GM18868 (cell line): ENCODE measurements around the gene LRRC4B.
"Not testable (repeated sequence)": the region's sequence is repeated elsewhere in the genome, so short reads cannot be mapped to it uniquely, and the experiment has no call there.

Source experiments
- ATAC-seq: cut with Tn5 transposase; IDR thresholded peaks from one replicate; pipeline ENCODE4 v1.9.1; 2021; ENCODE audit warnings: mild to moderate bottlenecking, moderate library complexity; ENCODE audit not compliant: unreplicated experiment

Gene LRRC4B

DNA sequence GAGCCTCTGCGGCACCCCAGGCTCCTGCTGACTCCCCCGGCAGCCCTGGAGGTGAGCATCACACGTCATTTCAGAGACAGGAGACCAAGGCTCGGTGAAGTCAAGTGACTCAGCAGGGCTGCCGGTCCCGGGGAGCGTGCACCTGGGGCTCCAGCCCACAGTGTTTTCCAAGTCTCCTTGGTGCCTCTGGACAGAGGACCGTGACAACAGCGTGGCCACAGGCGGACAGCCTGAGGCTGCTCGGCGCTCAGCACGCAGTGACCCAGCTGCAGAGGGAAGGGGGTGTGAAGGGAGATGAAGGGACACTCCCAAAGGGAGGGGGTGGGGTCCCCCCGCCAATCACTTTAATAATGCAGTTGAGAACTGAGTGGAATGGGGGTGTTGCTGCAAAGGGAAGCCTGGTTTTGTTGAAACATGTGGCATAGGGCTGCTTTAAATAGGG, 37.0 kb downstream of the LRRC4B start:
- no peak for ATAC-seq

DNA sequence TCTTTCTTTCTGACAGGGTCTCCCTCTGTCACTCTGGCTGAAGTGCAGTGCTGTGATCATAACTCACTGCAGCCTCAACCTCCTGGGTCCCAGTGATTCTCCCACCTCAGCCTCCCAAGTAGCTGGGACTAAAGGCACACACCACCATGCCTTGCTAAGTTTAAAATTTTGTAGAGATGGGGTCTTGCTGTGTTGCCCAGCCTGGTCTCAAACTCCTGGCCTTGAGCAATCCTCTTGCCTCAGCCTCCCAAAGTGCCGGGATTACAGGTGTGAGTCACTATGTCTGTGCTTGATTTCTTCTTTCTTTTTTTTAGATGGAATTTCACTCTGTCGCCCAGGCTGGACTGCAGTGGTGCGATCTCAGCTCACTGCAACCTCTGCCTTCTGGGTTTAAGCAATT, 40.2 kb downstream of the LRRC4B start:
- ATAC-seq, result not testable (repeated sequence)

DNA sequence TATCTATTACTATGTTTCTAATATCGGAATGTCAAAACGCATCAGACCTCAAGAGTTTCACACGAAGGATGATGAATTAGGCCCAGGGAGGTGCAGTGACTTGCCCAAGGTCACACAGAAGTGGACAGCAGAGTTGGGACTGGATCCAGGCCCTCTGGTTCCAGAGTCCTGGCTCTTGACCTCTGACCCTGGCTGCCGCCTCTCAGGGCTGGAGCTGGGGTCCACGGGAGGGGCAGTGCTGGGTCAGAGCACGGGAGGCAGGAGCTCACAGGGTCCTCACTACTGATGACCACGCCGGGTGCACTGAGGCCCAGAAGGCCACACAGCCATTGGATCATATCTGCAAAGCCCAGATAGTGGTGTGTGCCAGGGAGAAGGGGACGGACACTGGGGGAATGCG, 45.4 kb downstream of the LRRC4B start:
- ATAC-seq, result no peak

DNA sequence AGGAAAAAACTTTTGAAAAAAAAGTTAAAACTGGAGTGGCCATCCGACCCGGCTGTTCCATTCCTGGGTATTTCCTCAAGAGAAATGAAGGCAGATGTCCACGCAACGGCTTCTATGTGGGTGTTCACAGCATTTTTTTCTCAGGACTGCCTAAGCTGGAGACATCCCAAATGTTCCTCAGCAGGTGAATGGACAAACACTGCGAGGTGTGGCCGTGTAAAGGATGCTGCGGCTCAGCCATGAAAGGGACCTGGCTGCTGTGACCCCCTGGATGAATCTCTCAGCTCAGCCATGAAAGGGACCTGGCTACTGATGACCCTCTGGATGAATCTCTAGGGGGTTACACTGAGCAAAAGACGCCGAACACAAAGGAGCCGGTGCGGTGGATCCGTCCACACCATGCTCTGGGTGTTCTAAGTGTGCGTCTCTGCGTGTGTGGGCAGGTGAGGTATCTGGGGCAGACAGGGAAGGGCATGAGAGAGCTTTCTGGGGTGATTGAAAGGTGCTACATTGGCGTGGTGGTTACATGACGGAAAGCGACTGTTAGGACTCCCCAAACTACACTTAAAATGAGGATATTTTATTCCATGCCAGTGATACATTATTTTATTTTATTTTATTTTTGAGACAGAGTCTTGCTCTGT, 47.3 kb downstream of the LRRC4B start:
- no peak for ATAC-seq

DNA sequence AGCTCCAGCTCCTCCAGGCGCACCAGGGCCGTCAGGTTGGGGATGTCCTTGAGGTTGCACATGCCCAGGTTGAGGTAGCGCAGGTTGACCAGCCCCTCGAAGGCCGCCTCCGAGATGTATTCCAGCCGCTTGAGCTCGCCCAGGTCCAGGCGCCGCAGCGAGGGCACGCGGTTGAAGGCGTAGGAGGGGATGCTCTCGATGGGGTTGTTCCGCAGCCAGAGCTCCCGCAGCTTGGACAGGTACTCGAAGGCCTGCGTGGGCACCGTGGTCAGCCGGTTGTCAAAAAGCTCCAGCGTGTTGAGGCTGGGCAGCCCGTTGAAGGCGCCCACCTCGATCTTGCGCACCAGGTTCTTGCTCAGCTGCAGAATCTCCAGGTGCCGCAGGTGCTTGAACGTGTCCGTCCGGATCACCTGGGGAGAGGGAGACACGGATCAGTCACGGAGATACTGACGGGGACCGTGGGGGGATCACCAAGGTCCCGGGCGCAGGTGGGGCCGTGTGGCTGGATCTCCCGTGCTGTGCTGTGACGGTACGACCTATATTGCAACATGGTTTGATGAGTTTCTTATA, 49.1 kb downstream of the LRRC4B start:
- no peak for ATAC-seq

DNA sequence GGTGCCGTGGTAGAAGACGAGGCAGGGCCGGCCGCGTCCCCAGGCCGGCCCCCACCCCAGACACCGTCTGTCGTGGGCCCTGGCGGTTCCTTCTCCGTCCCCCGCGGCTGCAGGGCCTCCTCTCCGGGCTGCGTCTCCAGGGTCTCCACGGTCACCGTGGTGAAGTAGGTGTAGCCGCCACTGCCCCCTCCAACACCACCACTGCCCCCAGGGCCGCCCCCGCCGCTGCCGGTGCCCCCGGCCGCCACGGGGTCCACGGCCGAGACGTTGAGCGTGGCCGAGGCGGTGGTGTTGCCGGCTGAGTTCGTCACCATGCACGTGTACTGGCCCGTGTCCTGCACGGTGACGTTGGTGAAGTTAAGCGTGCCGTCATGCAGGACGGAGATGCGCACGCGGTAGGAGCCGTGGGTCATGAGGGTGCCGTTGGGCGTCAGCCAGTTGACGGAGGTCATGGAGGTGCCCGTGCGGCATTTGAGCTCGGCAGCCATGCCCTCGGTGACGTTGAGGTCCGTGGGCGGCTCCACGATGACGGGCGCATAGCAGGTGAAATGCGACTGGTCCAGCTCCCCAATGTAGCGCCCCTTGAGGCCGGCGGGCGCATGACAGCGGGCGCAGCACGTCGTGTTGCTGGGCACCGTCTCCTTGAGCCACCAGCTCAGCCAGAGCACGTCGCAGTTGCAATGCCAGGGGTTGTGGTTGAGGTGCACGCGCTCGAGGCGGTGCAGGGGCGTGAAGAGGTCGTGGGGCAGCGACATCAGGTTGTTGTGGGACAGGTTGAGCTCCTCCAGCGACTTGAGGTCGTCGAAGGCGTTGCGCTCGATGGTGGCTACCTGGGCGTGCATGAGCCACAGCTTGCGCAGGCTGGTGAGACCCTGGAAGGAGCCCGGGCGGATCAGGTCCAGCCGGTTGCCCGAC, 49.9 kb downstream of the LRRC4B start:
- no peak for ATAC-seq

DNA sequence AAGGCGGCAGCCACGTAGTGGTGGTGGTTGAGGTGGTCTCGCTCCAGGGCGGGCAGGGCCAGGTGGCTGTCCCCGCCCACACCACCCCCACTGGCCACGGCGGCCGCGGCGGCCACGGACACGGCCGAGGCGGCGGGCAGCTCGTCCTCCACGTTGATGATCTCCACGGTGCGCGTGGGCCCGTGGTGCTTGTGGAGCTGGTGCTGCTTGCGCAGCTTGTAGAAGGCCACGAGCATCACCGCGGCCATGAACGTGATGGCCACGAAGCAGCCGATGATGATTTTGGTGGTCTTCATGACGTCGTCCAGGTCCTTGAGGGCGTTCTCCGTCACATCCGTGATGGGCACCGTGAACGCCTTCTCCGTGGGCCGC, 50.5 kb downstream of the LRRC4B start:
- no peak for ATAC-seq

DNA sequence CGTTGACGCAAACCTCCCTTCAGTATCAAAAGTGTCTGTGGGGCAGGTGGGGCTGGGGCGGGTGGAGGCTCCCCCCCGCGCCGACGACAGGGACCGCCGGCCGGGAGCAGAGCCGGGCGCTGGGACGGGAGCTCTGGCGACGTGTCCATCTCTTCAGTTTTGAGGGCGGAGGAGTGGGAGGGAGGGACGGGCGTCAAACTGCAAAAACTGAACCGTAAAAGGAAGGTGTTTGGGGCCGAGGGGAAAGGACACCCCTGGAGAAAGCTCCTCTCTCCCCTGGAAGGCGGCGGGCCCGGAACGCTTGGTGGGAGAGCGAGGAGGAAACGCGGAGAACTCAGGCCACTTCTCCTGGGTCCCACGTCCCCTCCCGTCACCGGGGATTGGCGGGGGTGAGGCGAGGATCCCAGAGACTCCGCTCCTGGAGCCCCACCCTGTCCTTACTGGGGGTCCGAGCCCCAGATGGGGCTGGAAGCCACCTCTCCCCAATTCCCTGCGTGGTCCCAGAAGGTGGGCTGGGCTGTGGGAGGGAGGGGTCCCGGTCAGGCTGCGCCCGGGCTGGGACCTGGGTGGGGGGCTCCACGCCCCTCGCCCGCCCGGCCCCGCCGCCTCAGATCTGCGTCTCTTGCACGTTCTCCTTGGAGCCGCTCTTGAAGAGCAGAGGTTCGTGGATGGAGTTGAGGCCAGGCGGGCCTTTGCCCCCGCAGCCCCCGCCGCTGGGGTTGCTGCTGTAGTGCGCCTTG, 51.1 kb downstream of the LRRC4B start:
- no peak for ATAC-seq

DNA sequence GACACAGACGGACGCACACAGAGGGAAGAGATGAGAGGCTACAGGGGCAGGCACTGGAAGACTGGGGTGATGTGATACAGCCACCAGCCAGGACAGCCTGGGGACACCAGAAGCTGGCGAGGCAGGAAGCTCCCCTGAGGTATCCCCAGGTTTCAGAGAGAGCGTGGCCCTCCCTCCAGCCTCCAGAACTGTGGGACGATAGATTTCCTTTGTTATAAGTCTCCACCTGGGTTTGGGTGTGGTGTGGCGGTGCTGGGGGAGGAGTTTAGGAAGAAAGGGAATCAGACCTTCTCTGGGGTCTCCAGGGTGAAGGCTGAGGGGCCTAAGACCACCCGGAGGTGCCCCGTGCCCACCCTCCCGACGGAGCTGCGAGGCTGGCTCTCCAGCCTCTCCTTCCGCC, 51.8 kb downstream of the LRRC4B start:
- ATAC-seq, result no peak

DNA sequence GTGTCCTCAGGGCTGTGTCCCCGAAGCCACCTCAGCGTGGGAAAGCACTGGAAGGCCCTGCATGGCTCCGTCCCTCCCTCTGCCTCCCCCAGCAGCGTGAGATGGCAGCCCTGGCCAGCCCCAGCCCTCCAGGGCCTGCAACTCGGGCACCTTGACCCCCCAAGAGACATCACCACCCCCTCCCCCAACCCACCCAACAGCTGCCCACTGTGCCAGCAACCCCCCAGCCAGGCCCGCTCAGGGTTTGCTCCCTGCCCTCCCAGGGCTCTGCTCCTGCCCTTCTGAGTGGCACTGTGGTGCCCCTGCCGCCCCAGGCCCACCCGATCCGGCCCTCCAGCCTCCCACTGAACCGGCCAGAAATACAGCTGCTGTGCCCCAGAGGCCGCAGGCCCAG, 53.1 kb downstream of the LRRC4B start:
- ATAC-seq, result no peak

DNA sequence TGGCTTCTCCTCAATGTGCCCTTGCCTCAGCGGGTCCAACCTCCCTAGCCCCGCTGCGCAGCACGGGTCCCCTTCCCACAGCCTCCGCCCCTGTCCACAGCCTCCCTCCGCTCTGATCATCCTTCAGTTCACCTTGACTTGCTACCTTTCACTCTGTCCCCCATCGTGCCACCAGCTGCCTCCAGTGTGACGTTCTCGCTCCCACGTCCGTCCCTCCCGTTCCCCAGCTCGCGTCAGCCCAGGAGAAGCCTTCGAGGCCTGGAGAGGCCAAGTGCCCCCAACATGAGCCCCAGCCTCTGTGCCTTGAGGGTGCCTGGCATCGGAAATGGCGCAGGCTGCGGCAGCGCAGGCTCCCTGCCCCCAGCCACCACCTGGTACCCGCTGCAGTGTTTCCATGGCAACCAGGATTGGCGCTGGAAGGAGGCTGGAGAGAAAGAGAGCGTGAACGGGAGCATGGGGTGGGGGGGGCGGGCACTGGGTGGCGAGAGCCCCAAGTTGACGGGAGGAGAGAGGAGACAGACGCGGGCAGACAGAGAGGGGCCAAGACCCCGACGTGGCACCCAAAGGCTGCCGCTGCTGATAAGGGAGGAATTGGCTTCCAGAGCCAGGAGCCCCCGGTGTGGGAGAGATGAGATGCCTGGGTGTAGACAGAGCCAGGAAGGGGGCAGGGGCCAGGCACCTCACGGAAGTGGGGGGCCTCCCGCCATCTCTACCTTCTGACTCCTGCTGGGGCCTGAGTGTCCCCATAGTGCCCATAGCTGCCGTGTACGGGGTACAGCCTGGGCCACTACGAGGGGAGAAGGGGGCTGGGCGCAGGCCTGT, 53.7 kb downstream of the LRRC4B start:
- ATAC-seq, result no peak

DNA sequence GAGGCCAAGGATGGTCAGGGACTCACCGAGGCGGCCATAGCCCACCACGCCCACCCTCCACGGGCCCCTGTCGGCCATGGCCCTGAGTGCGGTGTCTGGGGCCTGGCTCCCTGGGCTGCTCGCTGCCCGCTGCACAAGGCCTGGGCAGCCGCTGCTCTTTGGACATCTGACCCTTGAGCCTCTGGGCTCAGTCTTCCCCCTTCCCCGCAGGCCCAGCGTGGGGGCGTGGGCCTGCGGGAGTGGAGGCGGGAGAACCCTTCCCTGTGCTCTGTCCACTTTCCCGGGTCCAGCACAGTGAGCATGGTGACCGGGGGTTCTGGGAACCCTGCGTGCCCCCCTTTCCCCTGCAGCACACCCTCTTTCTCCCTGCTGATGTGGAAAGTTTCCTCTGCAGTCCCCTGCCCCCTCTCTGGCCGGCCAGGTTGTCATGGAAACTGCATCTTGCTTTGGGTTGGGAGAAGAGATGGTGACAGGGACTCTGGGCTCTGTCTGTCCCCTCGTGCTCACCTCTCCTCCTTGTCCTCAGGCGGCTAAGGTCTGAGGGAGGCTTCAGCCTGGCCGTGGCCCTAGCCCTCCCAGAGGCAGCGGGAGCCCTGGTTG, 54.4 kb downstream of the LRRC4B start, which contains the start of gene ASPDH:
Gene ASPDH (minus strand): TSS at position 168 of the 600 bp plus-strand sequence. CDS start 90 bp downstream, at position 78.
- ATAC-seq, result no peak

DNA sequence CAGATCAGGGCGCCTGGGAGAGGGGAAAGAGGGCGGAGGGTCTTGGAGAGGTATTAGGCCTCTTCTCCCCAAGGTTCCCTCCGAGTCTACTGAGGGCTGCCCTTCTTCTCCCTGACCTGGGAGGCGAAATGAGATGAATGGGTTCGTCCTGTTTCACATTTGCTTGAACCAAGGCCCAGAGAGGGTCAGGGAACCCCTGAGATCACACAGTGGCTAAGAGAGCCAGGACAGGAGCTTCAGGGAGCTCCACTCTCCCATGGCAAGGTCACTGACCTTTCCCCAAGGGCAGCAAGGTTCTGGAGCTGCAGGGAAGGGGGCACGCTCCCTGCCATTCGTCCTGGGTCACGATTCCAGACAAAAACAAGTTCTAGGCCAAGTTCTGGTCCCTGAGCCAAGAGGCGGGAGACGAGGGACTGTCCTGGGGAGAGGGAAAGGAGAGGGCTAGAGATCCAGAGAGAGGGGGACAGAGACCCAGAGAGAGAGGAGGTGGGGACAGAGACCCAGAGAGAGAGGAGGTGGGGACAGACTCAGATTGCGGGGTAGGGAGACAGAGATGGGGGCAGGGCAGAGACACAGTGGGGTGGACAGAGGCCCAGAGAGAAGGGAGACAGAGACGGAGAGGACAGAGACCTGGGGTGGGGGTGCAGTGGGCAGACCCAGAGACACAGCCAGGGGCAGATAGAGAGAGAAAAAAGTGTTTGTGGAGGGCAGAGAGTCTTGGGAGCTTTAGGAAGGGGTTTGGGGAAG, 55.1 kb downstream of the LRRC4B start:
- ATAC-seq, result no peak

DNA sequence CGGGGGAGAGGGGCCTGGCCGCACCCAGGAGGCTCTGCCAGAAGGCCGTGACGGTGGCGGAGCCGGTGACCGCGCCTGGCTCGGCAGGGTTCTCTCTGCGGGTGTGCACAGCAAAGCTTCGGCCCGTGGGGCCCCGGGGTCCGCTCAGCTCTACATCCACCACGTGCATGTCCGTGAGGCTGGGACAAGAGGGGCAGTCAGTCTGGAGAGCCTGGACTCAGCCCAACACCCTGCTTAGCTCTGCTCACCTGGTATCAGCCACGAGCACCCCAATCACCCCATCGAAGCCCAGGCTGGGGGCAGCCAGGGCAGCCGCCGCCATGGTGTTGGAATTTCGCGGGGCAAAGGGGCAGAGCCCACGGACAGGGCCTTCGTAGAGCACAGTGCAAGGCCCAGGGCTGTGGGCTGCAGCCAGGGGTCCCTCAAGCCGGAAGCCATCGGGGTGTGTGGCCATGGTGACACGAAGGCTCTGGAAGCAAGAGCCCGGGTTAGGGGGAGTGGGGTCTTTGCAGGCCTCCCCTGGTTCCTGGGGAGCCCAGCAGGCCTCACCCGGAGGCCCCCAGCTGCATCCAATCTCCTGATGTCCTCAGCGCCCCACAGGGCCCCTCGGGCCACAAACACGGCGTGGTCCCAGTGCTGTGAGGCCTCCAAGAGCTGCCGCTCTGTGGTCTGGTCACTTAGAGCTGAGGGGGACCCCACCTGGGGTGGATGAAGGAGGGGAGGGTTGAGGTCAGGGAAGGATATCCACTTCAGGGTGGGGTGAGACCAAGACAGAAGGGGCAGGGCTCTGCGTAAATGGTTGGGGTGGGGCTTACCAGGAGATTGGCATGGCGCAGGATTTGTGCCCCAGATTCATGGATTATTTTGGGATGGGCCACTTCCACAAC, 55.9 kb downstream of the LRRC4B start:
- no peak for ATAC-seq

DNA sequence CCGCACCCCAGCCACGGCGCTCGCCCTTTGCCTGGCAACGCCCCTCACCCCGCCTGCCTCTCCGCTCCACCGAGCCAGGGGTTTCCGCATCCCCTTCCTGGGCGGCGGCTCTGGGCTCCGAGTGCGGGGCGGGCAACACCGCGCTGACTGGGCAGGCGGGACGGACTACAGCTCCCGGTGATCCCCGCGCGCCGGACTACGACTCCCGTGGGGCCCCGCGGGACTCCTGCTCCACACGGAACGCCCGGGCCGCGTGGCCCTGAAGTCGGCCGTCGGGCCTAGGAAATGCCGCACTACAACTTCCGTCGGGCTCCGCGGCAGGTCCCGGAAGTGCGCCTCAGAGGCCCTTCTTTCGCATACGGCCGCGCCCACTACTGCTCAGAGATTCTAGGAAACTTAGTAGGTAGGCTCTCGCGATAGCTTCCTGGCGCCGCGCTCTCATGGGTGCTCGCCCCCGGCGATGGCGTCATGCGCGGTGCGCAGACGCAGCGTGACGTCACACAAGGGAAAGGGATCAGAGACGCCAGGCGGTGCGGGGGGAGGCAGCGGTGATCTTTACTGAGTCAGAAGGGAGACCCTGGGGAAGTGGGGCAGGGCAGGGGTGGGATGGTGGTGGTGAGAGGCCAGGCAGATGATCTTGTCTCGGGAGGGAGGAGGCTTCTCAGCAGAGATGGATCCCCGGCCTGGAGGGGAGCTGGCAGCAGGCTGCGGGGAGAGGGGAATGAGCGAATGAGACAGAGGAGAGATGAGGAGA, 57.0 kb downstream of the LRRC4B start, which contains the start of gene JOSD2:
Gene JOSD2 (minus strand): TSS at position 123 of the 754 bp plus-strand sequence. CDS start 760 bp downstream, outside the sequence.
- peak; percentile 81 for ATAC-seq

DNA sequence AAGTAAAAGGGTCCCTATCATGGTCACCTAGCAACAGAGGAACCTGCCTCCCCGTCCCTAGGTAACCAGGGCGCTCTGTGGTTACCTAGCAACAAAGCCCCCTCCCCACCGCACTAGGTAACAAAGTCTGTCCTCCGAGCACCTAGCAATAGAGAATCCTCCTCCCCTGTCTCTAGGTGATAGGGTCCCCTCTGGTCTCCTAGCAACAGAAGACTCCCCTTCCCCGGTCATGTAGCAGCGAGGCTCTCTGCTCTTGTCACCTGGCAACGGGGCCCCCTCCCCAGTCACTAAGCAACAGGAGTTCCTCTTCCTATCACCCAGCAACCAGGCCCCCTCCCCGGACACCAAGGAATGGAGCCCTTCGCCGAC, 57.6 kb downstream of the LRRC4B start:
- ATAC-seq, result peak; percentile 29

DNA sequence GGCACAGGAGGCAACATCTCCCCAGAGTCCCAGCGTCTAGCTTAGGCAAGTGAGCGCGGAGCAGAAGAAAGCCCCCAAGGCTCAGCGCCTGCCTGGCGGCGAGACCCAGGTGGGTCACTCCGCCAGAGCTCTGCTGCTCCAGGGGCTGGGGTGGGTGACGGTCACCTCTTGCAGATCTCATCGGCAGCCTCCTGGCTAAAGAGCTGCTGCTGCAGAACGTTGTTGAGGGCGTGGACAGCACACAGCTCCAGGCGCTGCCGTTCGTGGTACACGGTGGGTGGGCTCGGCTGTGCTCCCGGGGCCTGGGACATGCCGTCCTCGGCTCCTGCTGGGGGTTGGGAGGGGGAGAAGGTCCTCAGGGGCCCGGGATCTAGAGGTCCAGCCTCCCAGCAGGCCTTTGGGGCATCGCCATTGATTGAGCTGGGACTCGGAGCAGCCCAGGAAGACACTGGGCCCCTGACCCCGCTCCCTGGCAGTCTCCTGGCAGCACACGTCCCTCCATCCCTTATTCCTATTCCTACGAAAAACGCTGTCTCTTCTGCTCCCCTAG, 58.0 kb downstream of the LRRC4B start:
- ATAC-seq, result no peak
